Measurements from ENCODE around the gene LSM14B.

LSM14B gene

GRCh38 chr20:62174870-62175624 is 52.8 kb downstream of the LSM14B start (continued):
- TF ChIP-seq PATZ1 (CRISPR knock-in tag; IDR thresholded peaks at IDR 0.05; ENCODE audit: borderline replicate concordance) = no peak
- no peak for TF ChIP-seq ZNF70 (CRISPR knock-in tag; IDR thresholded peaks at IDR 0.05)
- no peak for TF ChIP-seq CSRNP3 (CRISPR knock-in tag; IDR thresholded peaks at IDR 0.05)

- TF ChIP-seq ZFP3 (CRISPR knock-in tag; IDR thresholded peaks at IDR 0.05) (no peak), ZNF8 (CRISPR knock-in tag; IDR thresholded peaks at IDR 0.05) (no peak)
- no peak for ATAC-seq
These were observed 53.4 kb downstream of the LSM14B start for GRCh38 chr20:62175711-62176110.

GRCh38 chr20:62176866-62177265 is 54.6 kb downstream of the LSM14B start:
- TF ChIP-seq CREB5 (CRISPR knock-in tag; IDR thresholded peaks at IDR 0.05; ENCODE audit: low read depth) = no peak
- TF ChIP-seq SNAI2 (CRISPR knock-in tag; IDR thresholded peaks at IDR 0.05) = no peak
- TF ChIP-seq ZNF8 (CRISPR knock-in tag; IDR thresholded peaks at IDR 0.05) = no peak
- TF ChIP-seq POU6F1 (CRISPR knock-in tag; IDR thresholded peaks at IDR 0.05; ENCODE audit: borderline replicate concordance, low read depth) = no peak
- TF ChIP-seq ZFP30 (CRISPR knock-in tag; IDR thresholded peaks at IDR 0.05) = no peak
- TF ChIP-seq RARB (CRISPR knock-in tag; IDR thresholded peaks at IDR 0.05) = no peak
- ATAC-seq = no peak; the same call in 2 of the 3 replicates

- ATAC-seq = no peak; the same call in 2 of the 3 replicates
These were observed 55.0 kb downstream of the LSM14B start for GRCh38 chr20:62177307-62177706.

GRCh38 chr20:62178316-62179161 is 56.3 kb downstream of the LSM14B start:
- no peak for ATAC-seq
- TF ChIP-seq RARB (CRISPR knock-in tag; IDR thresholded peaks at IDR 0.05) (no peak), PATZ1 (CRISPR knock-in tag; IDR thresholded peaks at IDR 0.05; ENCODE audit: borderline replicate concordance) (no peak), POU6F1 (CRISPR knock-in tag; IDR thresholded peaks at IDR 0.05; ENCODE audit: borderline replicate concordance, low read depth) (no peak), CSRNP3 (CRISPR knock-in tag; IDR thresholded peaks at IDR 0.05) (no peak)

More at GRCh38 chr20:62177307-62177706, 55.0 kb downstream of the LSM14B start:
- no peak for TF ChIP-seq ISL1 (CRISPR knock-in tag; IDR thresholded peaks at IDR 0.05)
- no peak for TF ChIP-seq CREB5 (CRISPR knock-in tag; IDR thresholded peaks at IDR 0.05; ENCODE audit: low read depth)
- 0 out of 2 replicates have a peak, but pooled peaks have one; percentile 13 for TF ChIP-seq TCF4 (CRISPR knock-in tag; IDR thresholded peaks at IDR 0.05; ENCODE audit: borderline replicate concordance)
- TF ChIP-seq SNAI2 (CRISPR knock-in tag; IDR thresholded peaks at IDR 0.05) = no peak
- TF ChIP-seq RARB (CRISPR knock-in tag; IDR thresholded peaks at IDR 0.05) = no peak

Measured in SK-N-SH treated with all-trans-retinoic acid at 6 μM for 48 hours (cell line).